Prostate gland (tissue), 2 donors: ENCODE results near the gene DNAI4.

Source experiments
- POLR2A ChIP-seq: fragments of 450-650 bp; IDR thresholded peaks from one replicate; pipeline ENCODE4 v1.6.1; 2016; ENCODE audit warnings: antibody characterized with exemption, mild to moderate bottlenecking
- TF ChIP-seq, protein P1 (sequence below), 4 experiments: fragments of 200-600 bp in 2 of 4; fragments of 450-650 bp in 2 of 4; sonication (generic) in 2 of 4; IDR thresholded peaks; 1 replicate in 3 of 4; 2 replicates in 1 of 4; pipeline ENCODE4 v1.5.1; 2016 to 2019; ENCODE audit warnings: antibody characterized with exemption in 4 of 4, mild to moderate bottlenecking in 2 of 4, moderate library complexity in 2 of 4

DNA sequence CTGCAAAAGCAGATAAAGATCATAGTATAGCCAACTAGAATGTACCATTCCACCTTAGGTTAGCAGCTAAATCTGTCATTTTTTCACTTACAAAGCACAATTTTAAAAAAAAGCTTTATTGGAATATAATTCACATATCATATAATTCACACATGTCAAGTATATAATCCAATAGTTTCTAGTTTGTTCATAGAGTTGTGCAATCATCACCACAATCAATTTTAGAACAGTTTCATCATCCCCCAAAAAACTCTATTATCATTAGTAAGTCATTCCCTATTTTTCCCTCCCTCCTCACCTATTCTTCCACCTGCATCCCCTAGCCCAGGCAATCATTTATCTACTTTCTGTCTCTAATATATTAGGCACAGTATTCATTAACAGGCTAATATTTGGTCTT, 91.5 kb downstream of the DNAI4 start:
- TF ChIP-seq, protein P1, sequence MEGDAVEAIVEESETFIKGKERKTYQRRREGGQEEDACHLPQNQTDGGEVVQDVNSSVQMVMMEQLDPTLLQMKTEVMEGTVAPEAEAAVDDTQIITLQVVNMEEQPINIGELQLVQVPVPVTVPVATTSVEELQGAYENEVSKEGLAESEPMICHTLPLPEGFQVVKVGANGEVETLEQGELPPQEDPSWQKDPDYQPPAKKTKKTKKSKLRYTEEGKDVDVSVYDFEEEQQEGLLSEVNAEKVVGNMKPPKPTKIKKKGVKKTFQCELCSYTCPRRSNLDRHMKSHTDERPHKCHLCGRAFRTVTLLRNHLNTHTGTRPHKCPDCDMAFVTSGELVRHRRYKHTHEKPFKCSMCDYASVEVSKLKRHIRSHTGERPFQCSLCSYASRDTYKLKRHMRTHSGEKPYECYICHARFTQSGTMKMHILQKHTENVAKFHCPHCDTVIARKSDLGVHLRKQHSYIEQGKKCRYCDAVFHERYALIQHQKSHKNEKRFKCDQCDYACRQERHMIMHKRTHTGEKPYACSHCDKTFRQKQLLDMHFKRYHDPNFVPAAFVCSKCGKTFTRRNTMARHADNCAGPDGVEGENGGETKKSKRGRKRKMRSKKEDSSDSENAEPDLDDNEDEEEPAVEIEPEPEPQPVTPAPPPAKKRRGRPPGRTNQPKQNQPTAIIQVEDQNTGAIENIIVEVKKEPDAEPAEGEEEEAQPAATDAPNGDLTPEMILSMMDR (IDR thresholded peaks at IDR 0.05) = no peak
- TF ChIP-seq POLR2A = no peak
